ENCODE results near the gene ITGB3BP.
"Not testable (repeated sequence)": the region's sequence is repeated elsewhere in the genome, so short reads cannot be mapped to it uniquely, and the experiment has no call there.

ITGB3BP gene

GRCh38 chr1:63501256-63501655, 21.8 kb downstream of the ITGB3BP start:
- no peak for FAIRE-seq

GRCh38 chr1:63498106-63498505, 24.9 kb downstream of the ITGB3BP start:
- peak; percentile 37 for FAIRE-seq

GRCh38 chr1:63497577-63497976, 25.4 kb downstream of the ITGB3BP start:
- FAIRE-seq: no peak

GRCh38 chr1:63487336-63488065, 35.5 kb downstream of the ITGB3BP start:
- FAIRE-seq: no peak

- FAIRE-seq: no peak
These were observed 36.4 kb downstream of the ITGB3BP start for GRCh38 chr1:63486629-63487028.

GRCh38 chr1:63480057-63480456, 43.0 kb downstream of the ITGB3BP start:
- no peak for FAIRE-seq

- no peak for FAIRE-seq
These were observed 47.3 kb downstream of the ITGB3BP start for GRCh38 chr1:63475761-63476160.

- FAIRE-seq: not testable (repeated sequence)
These were observed 54.3 kb downstream of the ITGB3BP start for GRCh38 chr1:63468683-63469082.

GRCh38 chr1:63466759-63467158, 56.3 kb downstream of the ITGB3BP start:
- FAIRE-seq: no peak

- FAIRE-seq: no peak
These were observed 56.8 kb downstream of the ITGB3BP start for GRCh38 chr1:63466181-63466580.

GRCh38 chr1:63463248-63463647, 59.8 kb downstream of the ITGB3BP start:
- no peak for FAIRE-seq

- no peak for FAIRE-seq
These were observed 61.3 kb downstream of the ITGB3BP start for GRCh38 chr1:63461661-63462230.

- FAIRE-seq: no peak
These were observed 64.3 kb downstream of the ITGB3BP start for GRCh38 chr1:63458750-63459149.

- peak; percentile 21 for FAIRE-seq
These were observed 68.8 kb downstream of the ITGB3BP start for GRCh38 chr1:63454269-63454668.

GRCh38 chr1:63453232-63453631, 69.8 kb downstream of the ITGB3BP start:
- FAIRE-seq: no peak

- no peak for FAIRE-seq
These were observed 72.6 kb downstream of the ITGB3BP start for GRCh38 chr1:63450416-63450815.

GRCh38 chr1:63448731-63449246, 74.2 kb downstream of the ITGB3BP start:
- FAIRE-seq: no peak

GRCh38 chr1:63442141-63442475, 80.9 kb downstream of the ITGB3BP start:
- FAIRE-seq: no peak

- no peak for FAIRE-seq
These were observed 87.9 kb downstream of the ITGB3BP start for GRCh38 chr1:63435161-63435560.

GRCh38 chr1:63429281-63429680, 93.7 kb downstream of the ITGB3BP start:
- no peak for FAIRE-seq

- no peak for FAIRE-seq
These were observed 94.2 kb downstream of the ITGB3BP start for GRCh38 chr1:63428815-63429214.

GRCh38 chr1:63423649-63424048, 99.4 kb downstream of the ITGB3BP start:
- no peak for FAIRE-seq

- not testable (repeated sequence) for FAIRE-seq
These were observed 102.3 kb downstream of the ITGB3BP start for GRCh38 chr1:63420746-63421145.

- FAIRE-seq: no peak
These were observed 104.9 kb downstream of the ITGB3BP start for GRCh38 chr1:63418101-63418500.

Measured in endometrium (tissue), 2 donors.